ENCODE measurements around the gene SPESP1. TPM values are rescaled to one million over a fixed set of nuclear protein-coding genes. Genes with fewer than 3 reads are reported as not detected.

Gene SPESP1
- total and polyA plus RNA-seq, 5 experiments from 2014 or later, result 0.36 to 0.94 (median 0.69) TPM

Other genes starting within 250 kb of the SPESP1 start
- gene ANP32A, start 109.6 kb upstream of the SPESP1 start, total RNA-seq, result 100 to 1,000 TPM; 129 to 131 TPM
- 10 to 100 TPM; 81.3 to 88.1 (median 84.3) TPM for gene ANP32A, start 109.6 kb upstream of the SPESP1 start, polyA plus RNA-seq
- under 1 TPM; 0.05 TPM for gene NOX5, start 84.2 kb downstream of the SPESP1 start, total RNA-seq
- gene NOX5, start 84.2 kb downstream of the SPESP1 start, polyA plus RNA-seq, result not detected
- gene GLCE, start 230.1 kb downstream of the SPESP1 start, total RNA-seq, result 1 to 10 TPM; 5.8 to 8.0 TPM
- gene GLCE, start 230.1 kb downstream of the SPESP1 start, polyA plus RNA-seq, result 1 to 10 TPM; 5.2 to 8.3 (median 5.7) TPM

All from naive thymus-derived CD8-positive, alpha-beta T cell (primary cell).